Mesodermal cell (in vitro differentiated cells): Measurements from ENCODE around the gene DGAT2.

ENCODE experiments used
- H3K27ac ChIP-seq: 2 replicates; pipeline ENCODE4 v1.7.0; 2013; ENCODE audit warnings: mild to moderate bottlenecking, low read depth, low read length, moderate library complexity; ENCODE audit not compliant: severe bottlenecking
- H3K36me3 ChIP-seq: 2 replicates; pipeline ENCODE4 v1.7.1; 2013; ENCODE audit warnings: mild to moderate bottlenecking, low read length, moderate library complexity; ENCODE audit not compliant: control insufficient read depth, insufficient read depth
- H3K4me1 ChIP-seq: one replicate; pipeline ENCODE4 v1.7.1; 2013; ENCODE audit warnings: mild to moderate bottlenecking, low read length; ENCODE audit not compliant: insufficient read depth, control insufficient read depth, poor library complexity, severe bottlenecking
- H3K4me3 ChIP-seq: 2 replicates; pipeline ENCODE4 v1.7.0; 2013; ENCODE audit warnings: low read length, control low read depth, mild to moderate bottlenecking; ENCODE audit not compliant: insufficient read depth, poor library complexity, severe bottlenecking; ENCODE audit errors: extremely low read depth
- H3K9me3 ChIP-seq: 2 replicates; pipeline ENCODE4 v1.7.1; 2013; ENCODE audit warnings: mild to moderate bottlenecking, low read length, moderate library complexity; ENCODE audit not compliant: control insufficient read depth
- WGBS, 2 experiments: methylation state at CpG; one replicate each; pipeline ENCODE4 v1.1.5; 2013; ENCODE audit warnings: missing lambda C conversion rate in 2 of 2; ENCODE audit not compliant: insufficient coverage in 2 of 2; 5-methylcytosine and 5-hydroxymethylcytosine counted together

The DGAT2 gene

DNA sequence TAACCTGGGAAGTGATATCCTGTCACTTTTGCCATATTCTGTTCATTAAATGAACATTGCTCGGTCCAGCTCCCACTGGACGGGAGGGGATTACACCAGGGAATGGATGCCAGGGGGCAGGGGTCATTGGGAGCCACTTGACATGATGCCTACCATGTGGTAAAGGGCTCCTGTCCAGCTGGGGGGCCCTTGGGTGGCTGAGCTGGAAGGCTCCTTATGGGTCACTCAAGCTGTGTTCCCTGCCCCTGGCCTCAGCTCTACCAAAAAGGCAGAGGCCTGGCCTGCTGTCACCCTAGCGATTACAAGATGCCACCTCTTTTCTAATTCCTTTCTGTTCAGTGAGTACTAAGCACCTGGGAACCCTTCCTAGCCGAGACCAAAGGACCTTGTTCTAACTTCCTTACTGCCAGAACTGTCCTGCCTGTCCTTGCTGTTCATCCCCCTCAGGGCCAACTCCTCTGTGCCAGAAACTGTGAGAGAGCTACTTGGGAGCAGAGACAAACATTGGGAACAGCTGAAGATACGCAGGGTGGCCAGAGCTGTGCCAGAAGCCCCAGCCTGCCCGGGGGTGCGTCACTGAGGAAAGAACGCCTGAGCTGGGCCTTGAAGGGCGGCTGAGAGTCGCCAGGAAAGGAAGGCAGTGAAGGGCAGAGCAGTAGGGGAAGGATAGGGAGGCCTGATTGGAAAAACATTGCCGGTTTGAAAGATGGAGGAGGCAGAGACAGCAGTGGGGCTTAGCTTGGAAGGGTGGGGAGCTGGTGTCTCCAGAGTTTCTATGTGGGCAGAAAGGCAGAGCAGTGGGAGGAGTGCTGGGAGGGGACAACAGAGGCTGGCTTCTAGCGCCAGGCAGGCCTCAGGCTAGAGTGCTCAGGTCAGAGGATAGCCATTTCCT is 33.7 kb downstream of the DGAT2 start:
- no peaks in the 10 kb centered on the region for H3K4me1 ChIP-seq
- H3K4me3 ChIP-seq, result no peak overlapping the region
- 92 to 97% methylated on average over 12 of the region's 12 CpGs for WGBS, 2 experiments
- no peaks in the 10 kb centered on the region for H3K9me3 ChIP-seq
- H3K27ac ChIP-seq, result no peak overlapping the region
- no peaks in the 10 kb centered on the region for H3K36me3 ChIP-seq

DNA sequence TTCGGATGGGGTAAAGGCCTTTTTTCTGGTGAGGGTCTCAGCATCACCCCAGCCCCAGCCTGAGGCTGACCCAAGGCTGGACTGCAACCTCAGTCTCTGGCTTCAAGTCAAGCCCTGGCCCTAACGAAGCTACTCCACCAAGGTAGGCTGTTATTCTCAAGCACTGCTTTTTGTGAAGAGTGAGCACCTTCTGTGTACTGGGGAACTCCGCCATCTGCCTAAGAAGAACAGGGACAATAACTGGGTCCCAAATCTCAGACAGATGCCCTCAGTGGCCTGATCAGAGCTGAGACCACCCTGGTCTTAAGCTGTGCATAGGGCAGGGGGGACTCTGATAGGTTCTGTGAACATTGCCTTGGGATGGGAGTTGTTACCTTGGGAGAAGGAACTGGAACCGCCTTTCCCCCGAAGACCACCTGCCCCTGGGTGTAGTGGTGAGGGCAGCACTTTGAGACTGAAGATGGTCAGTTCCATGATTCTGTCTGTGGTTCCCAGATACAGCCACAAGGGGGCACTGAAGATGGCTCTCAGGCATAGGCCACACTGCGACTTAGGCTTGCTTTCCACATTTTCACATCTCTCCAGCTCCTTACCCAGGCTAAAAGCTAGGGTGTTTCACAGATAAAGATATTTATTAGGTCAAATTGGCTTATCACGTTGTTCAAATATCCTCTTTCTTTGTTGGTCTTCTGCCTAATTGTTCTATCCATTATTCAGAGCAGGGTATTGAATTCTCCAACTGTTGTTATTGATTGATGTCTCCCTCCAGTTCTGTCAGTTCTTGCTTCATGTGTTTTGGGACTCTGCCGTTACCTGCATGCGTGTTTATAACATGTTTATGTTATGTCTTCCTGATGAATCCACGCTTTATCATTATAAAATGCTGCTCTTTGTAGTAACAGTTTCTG is 34.6 kb downstream of the DGAT2 start:
- Histone ChIP-seq H3K27ac (no peak overlapping the region), H3K36me3 (no peaks in the 10 kb centered on the region), H3K4me1 (no peaks in the 10 kb centered on the region), H3K9me3 (no peaks in the 10 kb centered on the region), H3K4me3 (no peak overlapping the region)
- 51 to 58% methylated on average over 5 to 9 of the region's 10 CpGs for WGBS, 2 experiments

DNA sequence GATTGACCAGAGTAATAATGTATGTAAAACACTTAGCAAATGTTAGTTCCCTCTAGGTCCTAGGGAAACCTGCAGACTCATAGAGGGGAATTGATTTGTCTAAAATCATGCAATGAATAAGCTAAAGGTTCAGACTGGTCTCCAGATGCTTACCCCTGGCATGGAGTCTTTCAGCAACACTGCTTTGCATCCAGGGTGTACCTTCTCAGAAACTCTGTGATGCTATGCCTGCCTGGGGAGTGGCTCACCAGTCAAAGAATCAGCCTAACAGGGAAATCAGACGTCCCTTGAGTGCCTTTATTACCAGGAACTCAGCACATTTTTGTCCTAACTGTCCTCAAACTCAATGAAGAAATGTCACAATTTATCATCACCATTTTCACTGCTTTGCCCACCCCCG is 40.5 kb downstream of the DGAT2 start:
- H3K27ac ChIP-seq, result no peak overlapping the region
- no peak overlapping the region for H3K4me3 ChIP-seq
- WGBS, 2 experiments, result 63 to 89% methylated on average over 2 of the region's 2 CpGs
- no peaks in the 10 kb centered on the region for H3K9me3 ChIP-seq
- H3K4me1 ChIP-seq, result peaks cover 14% of the 10 kb centered on the region
- no peaks in the 10 kb centered on the region for H3K36me3 ChIP-seq

DNA sequence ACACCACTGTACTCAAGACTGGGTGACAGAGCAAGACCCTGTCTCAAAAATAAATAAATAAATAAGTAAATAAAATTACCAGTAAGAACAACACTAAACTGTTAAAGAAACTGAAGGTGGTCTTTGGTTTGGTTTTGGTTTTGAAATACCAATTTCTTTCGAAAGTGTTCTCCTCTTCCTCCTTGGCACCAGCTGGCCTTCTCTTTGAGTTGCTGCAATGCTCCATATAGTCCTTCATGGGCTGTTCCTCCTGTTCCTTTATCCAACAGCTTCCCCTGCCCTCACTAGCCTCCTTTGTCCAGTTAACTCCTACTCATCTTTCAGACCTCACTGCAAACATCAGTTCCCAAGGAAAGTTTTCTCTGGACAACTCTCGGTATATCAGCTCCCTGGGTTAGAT is 41.4 kb downstream of the DGAT2 start:
- Histone ChIP-seq H3K4me3 (no peak overlapping the region), H3K9me3 (no peaks in the 10 kb centered on the region), H3K27ac (no peak overlapping the region), H3K36me3 (no peaks in the 10 kb centered on the region), H3K4me1 (peaks cover 19% of the 10 kb centered on the region)
- WGBS, 2 experiments, result 92 to 100% methylated on average over 2 of the region's 2 CpGs

DNA sequence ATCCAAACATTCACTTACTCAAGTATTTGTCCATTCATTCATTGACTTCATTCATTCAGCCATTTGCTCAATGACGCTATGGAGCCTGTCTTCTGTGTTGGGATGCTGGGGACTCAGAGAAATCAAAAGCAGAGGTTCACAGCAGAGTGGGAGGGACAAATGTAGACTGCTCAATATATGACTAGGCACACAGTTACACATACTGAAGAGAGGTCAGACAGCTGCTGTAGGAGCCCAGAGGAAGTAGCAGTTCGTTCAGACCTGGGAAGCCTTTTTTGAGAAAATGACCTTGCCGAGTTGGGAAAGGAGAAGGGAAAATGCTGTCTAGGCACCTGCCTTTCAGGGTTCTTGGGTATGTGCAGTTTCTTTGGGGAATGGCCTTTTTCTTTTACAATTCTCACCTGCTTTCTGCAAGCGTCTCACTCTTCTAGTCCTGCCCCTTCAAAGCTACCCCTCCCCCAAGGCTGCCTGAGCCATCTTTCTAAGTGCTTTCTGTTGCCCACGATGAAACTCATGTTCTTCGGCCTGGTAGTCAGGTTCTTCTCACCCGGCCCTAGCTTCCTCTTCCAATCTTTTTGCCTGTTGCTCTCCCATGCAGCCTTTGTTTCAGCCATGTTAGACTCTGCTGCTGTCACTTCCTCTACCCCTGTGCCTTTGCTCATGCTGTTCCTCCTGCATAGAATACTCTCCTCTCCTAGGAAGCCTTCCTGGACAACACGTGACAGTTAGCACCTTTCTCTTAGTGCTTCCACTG is 42.2 kb downstream of the DGAT2 start:
- 84 to 88% methylated on average over 7 to 8 of the region's 8 CpGs for WGBS, 2 experiments
- Histone ChIP-seq H3K4me1 (peaks cover 19% of the 10 kb centered on the region), H3K4me3 (no peak overlapping the region), H3K9me3 (no peaks in the 10 kb centered on the region), H3K36me3 (no peaks in the 10 kb centered on the region), H3K27ac (no peak overlapping the region)

DNA sequence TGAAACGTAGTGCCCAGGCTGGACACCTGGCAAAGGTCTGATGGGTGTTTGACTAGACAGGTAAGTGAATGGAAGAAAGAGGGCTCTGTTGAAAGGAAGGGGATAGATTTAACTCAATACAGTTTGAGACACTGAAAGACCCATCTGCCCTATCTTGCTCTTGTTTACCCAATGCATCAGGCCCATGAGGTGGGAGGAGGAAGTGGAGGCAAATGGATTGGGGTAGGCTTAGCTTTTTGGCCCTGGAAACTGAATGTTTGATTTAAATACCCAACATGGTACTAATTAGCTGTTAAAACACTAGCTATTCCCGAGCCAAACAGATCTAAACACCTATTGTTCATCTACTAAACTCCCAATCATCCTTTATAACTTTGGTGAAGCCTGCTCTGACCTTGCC is 42.9 kb downstream of the DGAT2 start:
- peaks cover 24% of the 10 kb centered on the region for H3K4me1 ChIP-seq
- H3K27ac ChIP-seq, result no peak overlapping the region
- 84 to 91% methylated on average over 2 of the region's 2 CpGs for WGBS, 2 experiments
- no peaks in the 10 kb centered on the region for H3K9me3 ChIP-seq
- no peaks in the 10 kb centered on the region for H3K36me3 ChIP-seq
- no peak overlapping the region for H3K4me3 ChIP-seq

DNA sequence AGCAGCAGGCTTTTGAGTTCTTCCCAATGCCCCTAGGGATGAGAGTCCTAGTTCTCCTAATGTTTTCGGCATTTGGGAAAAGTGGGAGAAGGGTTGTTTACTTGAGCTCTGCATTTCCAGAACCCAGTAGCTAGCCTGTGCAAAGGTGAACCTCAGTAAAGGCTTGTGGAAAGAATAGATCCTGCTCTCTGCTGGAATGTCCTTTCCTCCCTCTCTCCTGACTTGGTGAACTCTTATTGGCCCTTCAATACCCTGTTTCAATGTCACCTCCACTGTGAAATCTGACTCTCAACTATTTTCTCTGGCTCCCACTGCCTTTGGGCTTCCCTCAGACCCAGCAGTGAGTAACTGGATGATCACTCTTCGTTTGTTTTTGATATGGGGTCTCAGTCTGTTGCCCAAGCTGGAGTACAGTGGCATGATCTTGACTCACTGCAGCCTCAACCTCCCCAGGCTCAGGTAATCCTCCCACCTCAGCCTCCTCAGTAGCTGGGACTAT is 44.0 kb downstream of the DGAT2 start:
- WGBS, 2 experiments, result 72% methylated on average over 2 of the region's 2 CpGs
- Histone ChIP-seq H3K4me3 (no peak overlapping the region), H3K9me3 (no peaks in the 10 kb centered on the region), H3K4me1 (peaks cover 29% of the 10 kb centered on the region), H3K36me3 (no peaks in the 10 kb centered on the region), H3K27ac (no peak overlapping the region)

DNA sequence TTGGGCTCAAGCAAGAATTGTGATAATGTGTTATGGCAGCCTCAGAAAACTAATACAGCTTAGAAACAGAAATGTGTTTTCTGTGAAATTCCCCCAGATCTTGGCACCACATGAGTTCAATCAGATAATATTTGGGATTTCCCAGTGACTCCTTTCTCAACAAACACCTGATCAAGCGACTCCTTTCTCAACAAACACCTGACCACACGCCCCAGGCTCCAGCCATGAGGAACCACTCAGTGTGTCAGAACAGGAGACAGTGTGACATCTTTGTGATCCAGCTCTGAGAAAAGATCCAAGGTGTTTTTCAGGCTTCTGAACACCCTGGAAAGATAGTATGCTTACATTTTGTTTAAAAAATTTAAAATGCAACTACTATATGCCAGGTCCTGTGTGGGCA is 44.5 kb downstream of the DGAT2 start:
- peaks cover 29% of the 10 kb centered on the region for H3K4me1 ChIP-seq
- H3K9me3 ChIP-seq, result no peaks in the 10 kb centered on the region
- no peak overlapping the region for H3K4me3 ChIP-seq
- H3K36me3 ChIP-seq, result no peaks in the 10 kb centered on the region
- no peak overlapping the region for H3K27ac ChIP-seq
- WGBS, 2 experiments, result 80% methylated on average over 1 of the region's 2 CpGs

DNA sequence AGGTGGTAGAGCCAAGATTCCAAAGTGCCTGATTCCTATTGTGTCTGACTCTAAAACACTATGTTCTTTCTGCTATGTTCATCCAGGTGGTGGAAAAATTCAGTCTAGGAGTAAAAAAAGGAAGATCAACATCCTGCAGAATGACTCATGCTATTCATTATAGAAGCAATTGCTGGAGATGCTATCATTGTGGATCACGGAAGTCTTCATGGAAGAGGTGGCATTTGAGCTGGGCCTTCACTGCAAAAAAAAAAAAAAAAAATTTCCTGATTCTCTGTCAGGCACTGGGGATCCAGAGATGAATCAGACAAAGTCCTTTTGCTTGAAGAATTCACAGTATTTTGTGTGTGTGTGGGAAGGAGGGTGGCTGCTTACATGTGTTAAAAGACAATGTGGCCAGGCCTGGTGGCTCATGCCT is 45.1 kb downstream of the DGAT2 start:
- Histone ChIP-seq H3K4me3 (peak overlapping the region; percentile 95), H3K4me1 (peaks cover 29% of the 10 kb centered on the region), H3K36me3 (no peaks in the 10 kb centered on the region), H3K27ac (peak overlapping the region; percentile 81), H3K9me3 (no peaks in the 10 kb centered on the region)
- 90 to 100% methylated on average over 1 of the region's 1 CpG for WGBS, 2 experiments

DNA sequence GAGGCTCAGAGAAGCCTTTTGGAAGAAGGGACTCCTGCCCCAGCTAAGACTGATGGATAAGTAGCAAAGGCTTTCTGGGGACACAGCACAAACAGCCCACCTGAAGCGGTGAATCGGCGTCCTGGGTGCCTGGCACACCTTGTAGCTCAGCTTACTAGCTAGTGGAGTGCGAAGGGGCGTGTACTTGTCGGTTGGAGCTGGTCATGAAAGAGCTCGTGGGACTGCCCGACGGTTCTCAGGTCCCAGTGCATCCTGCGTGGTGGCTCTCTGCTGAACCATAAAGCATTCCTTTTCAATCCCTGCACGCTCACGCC is 45.7 kb downstream of the DGAT2 start:
- Histone ChIP-seq H3K27ac (peak overlapping the region; percentile 81), H3K9me3 (no peaks in the 10 kb centered on the region)

More for the DNA sequence above, 45.7 kb downstream of the DGAT2 start:
- Histone ChIP-seq H3K4me3 (peak overlapping the region; percentile 95), H3K36me3 (no peaks in the 10 kb centered on the region), H3K4me1 (peaks cover 29% of the 10 kb centered on the region)
- WGBS, 2 experiments, result 1 to 4% methylated on average over 10 to 12 of the region's 12 CpGs
